H1 (cell line): ENCODE measurements around the gene MAPK8IP2. TPM values are rescaled to one million over a fixed set of nuclear protein-coding genes. Genes with fewer than 3 reads are reported as not detected.

Source experiments
- PHF8 ChIP-seq: fragments of 200-600 bp; sonication (generic); conservative IDR thresholded peaks from 2 replicates; pipeline ENCODE4 v1.7.1; 2012; ENCODE audit warnings: low read depth, mild to moderate bottlenecking, inconsistent platforms, low read length, moderate library complexity
- ZNF274 ChIP-seq: IDR thresholded peaks from 2 replicates; pipeline ENCODE4 v1.7.0; 2012; ENCODE audit warnings: low read length, borderline replicate concordance; ENCODE audit errors: extremely low read depth
- polyA plus RNA-seq, 7 experiments: library from polyadenylated mRNA; depleted of rRNA in 3 of 7; stranded (reverse) in 5 of 7; unstranded in 2 of 7; fragments of >200 nt in 5 of 7; fragments of 200-250 nt in 2 of 7; gene quantifications; 1 replicate in 5 of 7; 2 replicates in 1 of 7; 4 replicates in 1 of 7; pipeline versions ENCODE4 v1.2.1 to v1.2.3, GENCODE V29; 2011 to 2013; ENCODE audit warnings: missing spikeins in 2 of 7, mixed read lengths in 2 of 7
- total RNA-seq: library from RNA; stranded (reverse); fragmentation: NEBNext Ultra II Directional; extraction: Animal tissue kit (Norgen Biotek cat#: 25700); gene quantifications from 2 replicates; pipeline ENCODE4 v1.2.1, GENCODE V29; 2021
- TF ChIP-seq, protein P1 (sequence below): IDR thresholded peaks from 2 replicates; pipeline ENCODE4 v1.6.1; 2012; ENCODE audit warnings: low read length, inconsistent platforms

The MAPK8IP2 gene
- total and polyA plus RNA-seq, 2 of the 8 experiments (the other 6 are each of a cell fraction or from before 2014, with no cell fraction given), result 1.5 to 5.5 TPM

DNA sequence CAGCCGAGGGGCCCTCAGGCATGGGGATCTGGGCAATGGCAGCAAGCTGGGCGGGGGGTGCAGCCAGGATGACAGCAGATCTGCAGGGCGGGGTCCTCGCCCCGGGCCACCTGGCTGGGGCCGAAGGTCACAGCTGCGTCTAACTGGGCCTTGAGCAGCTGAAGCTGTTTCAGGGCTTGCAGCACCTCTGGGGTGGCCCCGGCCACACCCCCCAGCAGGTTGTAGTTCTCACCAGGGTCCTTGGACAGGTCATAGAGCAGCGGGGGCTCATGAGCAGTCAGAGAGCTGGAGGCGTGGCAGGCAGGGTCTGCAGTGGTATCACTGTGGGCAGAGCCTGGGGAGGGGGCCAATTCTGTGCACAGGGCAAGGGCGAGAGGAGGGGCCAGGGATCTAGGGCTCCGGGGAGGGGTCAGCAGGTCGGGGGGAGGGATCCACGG, 24.6 kb downstream of the MAPK8IP2 start (continued):
- TF ChIP-seq, protein P1, sequence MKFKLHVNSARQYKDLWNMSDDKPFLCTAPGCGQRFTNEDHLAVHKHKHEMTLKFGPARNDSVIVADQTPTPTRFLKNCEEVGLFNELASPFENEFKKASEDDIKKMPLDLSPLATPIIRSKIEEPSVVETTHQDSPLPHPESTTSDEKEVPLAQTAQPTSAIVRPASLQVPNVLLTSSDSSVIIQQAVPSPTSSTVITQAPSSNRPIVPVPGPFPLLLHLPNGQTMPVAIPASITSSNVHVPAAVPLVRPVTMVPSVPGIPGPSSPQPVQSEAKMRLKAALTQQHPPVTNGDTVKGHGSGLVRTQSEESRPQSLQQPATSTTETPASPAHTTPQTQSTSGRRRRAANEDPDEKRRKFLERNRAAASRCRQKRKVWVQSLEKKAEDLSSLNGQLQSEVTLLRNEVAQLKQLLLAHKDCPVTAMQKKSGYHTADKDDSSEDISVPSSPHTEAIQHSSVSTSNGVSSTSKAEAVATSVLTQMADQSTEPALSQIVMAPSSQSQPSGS, result no peak
- TF ChIP-seq ZNF274 (no peak), PHF8 (no peak)
- TF ChIP-seq, all 59 proteins: peak for 0
